CD4-positive, alpha-beta T cell treated with Interferon gamma for 1 hour (primary cell): Measurements from ENCODE around the gene ACACB.

Experiments
- DNase-seq: peaks from one replicate; pipeline ENCODE4 v3.0.0-alpha.2; 2020

The ACACB gene

GRCh38 chr12:109221277-109221931 is 105.0 kb downstream of the ACACB start:
- DNase-seq, result no peak

GRCh38 chr12:109222062-109222461 is 105.7 kb downstream of the ACACB start:
- no peak for DNase-seq

- no peak for DNase-seq
Observed at GRCh38 chr12:109222496-109222895, 106.1 kb downstream of the ACACB start.

GRCh38 chr12:109223211-109223610 is 106.8 kb downstream of the ACACB start:
- DNase-seq, result no peak

GRCh38 chr12:109223868-109224267 is 107.5 kb downstream of the ACACB start:
- no peak for DNase-seq

- DNase-seq, result no peak
Observed at GRCh38 chr12:109228664-109229063, 112.3 kb downstream of the ACACB start.

GRCh38 chr12:109230193-109230592 is 113.8 kb downstream of the ACACB start:
- no peak for DNase-seq

- no peak for DNase-seq
Observed at GRCh38 chr12:109232731-109233130, 116.3 kb downstream of the ACACB start.

- no peak for DNase-seq
Observed at GRCh38 chr12:109234012-109234411, 117.6 kb downstream of the ACACB start.

- no peak for DNase-seq
Observed at GRCh38 chr12:109236257-109236656, 119.9 kb downstream of the ACACB start.

GRCh38 chr12:109239179-109239578 is 122.8 kb downstream of the ACACB start:
- DNase-seq, result no peak

GRCh38 chr12:109239691-109240090 is 123.3 kb downstream of the ACACB start:
- DNase-seq, result no peak

GRCh38 chr12:109240365-109240764 is 124.0 kb downstream of the ACACB start:
- no peak for DNase-seq

GRCh38 chr12:109241936-109242335 is 125.5 kb downstream of the ACACB start:
- no peak for DNase-seq

GRCh38 chr12:109244073-109244472 is 127.7 kb downstream of the ACACB start:
- no peak for DNase-seq

- DNase-seq, result no peak
Observed at GRCh38 chr12:109246221-109246620, 129.8 kb downstream of the ACACB start.

- DNase-seq, result no peak
Observed at GRCh38 chr12:109247831-109248654, 131.7 kb downstream of the ACACB start.

- DNase-seq, result no peak
Observed at GRCh38 chr12:109250523-109250922, 134.1 kb downstream of the ACACB start.

GRCh38 chr12:109252799-109253198 is 136.4 kb downstream of the ACACB start:
- DNase-seq, result no peak

- DNase-seq, result no peak
Observed at GRCh38 chr12:109253913-109254544, 137.6 kb downstream of the ACACB start.

GRCh38 chr12:109255377-109255776 is 139.0 kb downstream of the ACACB start:
- DNase-seq, result no peak

- no peak for DNase-seq
Observed at GRCh38 chr12:109256011-109256410, 139.6 kb downstream of the ACACB start.

- DNase-seq, result no peak
Observed at GRCh38 chr12:109258201-109258600, 141.8 kb downstream of the ACACB start.
